ENCODE measurements around the gene APBA2. TPM values are rescaled to one million over a fixed set of nuclear protein-coding genes. Genes with fewer than 3 reads are reported as not detected.

Gene APBA2
- polyA plus RNA-seq, 1 donor (not counting 4 experiments of a cell fraction or from before 2014, with no cell fraction given) = 5.5 TPM

- Histone ChIP-seq H3K9ac (ENCODE audit: control insufficient read depth, extremely low read depth, insufficient read depth, low read length) (no peak overlapping the region), H3K9me3 (ENCODE audit: control insufficient read depth, low read depth, low read length) (no peaks in the 10 kb centered on the region), H4K20me1 (ENCODE audit: control insufficient read depth, extremely low read depth, insufficient read depth, low read length) (no peaks in the 10 kb centered on the region), H3K9me1 (ENCODE audit: control insufficient read depth, extremely low read depth, insufficient read depth, low read length) (no peaks in the 10 kb centered on the region), H2AFZ (ENCODE audit: control insufficient read depth, low read length) (no peak overlapping the region), H3K4me2 (ENCODE audit: control insufficient read depth, extremely low read depth, insufficient read depth, low read depth, low read length) (no peak overlapping the region), H3K4me3 (ENCODE audit: control insufficient read depth in 2 of 3, extremely low read depth in 1 of 3, insufficient read depth in 2 of 3, low read depth in 1 of 3, low read length in 3 of 3) (no peak overlapping the region), H3K36me3 (ENCODE audit: control insufficient read depth in 2 of 2, extremely low read depth in 1 of 2, insufficient read depth in 2 of 2, low read length in 2 of 2) (no peaks in the 10 kb centered on the region), H3K27ac (ENCODE audit: control insufficient read depth, insufficient read depth, low read length) (no peak overlapping the region), H3K27me3 (ENCODE audit: control insufficient read depth, extremely low read depth, insufficient read depth, low read length) (no peaks in the 10 kb centered on the region), H3K79me2 (ENCODE audit: control insufficient read depth, insufficient read depth, low read length) (no peaks in the 10 kb centered on the region), H3K4me1 (ENCODE audit: control insufficient read depth, extremely low read depth, insufficient read depth, low read length) (no peaks in the 10 kb centered on the region)
- no peak for DNase-seq (ENCODE audit: low read depth, low spot score)
- no peak for FAIRE-seq
- TF ChIP-seq EZH2 (IDR thresholded peaks at IDR 0.05; ENCODE audit: low read length) = no peak
- no peak for TF ChIP-seq CTCF (optimal IDR thresholded peaks at IDR 0.05 in 1 of 3, IDR thresholded peaks at IDR 0.05 in 1 of 3, conservative IDR thresholded peaks at IDR 0.05 in 1 of 3; ENCODE audit: extremely low read depth in 1 of 3, insufficient read depth in 2 of 3, low read length in 3 of 3)
- dilution Hi-C loops (cut with MboI; ENCODE audit: extremely low pct_ligation_motif_present, low sequenced_read_pairs) = no loop called here
Observed at GRCh38 chr15:28920781-28921331, 35.1 kb downstream of the APBA2 start.

GRCh38 chr15:28921336-28921735, 35.6 kb downstream of the APBA2 start:
- no peaks in the 10 kb centered on the region for H3K79me2 ChIP-seq (ENCODE audit: control insufficient read depth, insufficient read depth, low read length)
- H3K9me3 ChIP-seq (ENCODE audit: control insufficient read depth, low read depth, low read length) = no peaks in the 10 kb centered on the region
- dilution Hi-C loops (cut with MboI; ENCODE audit: extremely low pct_ligation_motif_present, low sequenced_read_pairs) = no loop called here
- no peak for TF ChIP-seq CTCF (optimal IDR thresholded peaks at IDR 0.05 in 1 of 3, IDR thresholded peaks at IDR 0.05 in 1 of 3, conservative IDR thresholded peaks at IDR 0.05 in 1 of 3; ENCODE audit: extremely low read depth in 1 of 3, insufficient read depth in 2 of 3, low read length in 3 of 3)
- TF ChIP-seq EZH2 (IDR thresholded peaks at IDR 0.05; ENCODE audit: low read length) = no peak
- H3K4me3 ChIP-seq (ENCODE audit: control insufficient read depth in 2 of 3, extremely low read depth in 1 of 3, insufficient read depth in 2 of 3, low read depth in 1 of 3, low read length in 3 of 3) = no peak overlapping the region
- H3K4me1 ChIP-seq (ENCODE audit: control insufficient read depth, extremely low read depth, insufficient read depth, low read length) = no peaks in the 10 kb centered on the region
- no peak overlapping the region for H3K9ac ChIP-seq (ENCODE audit: control insufficient read depth, extremely low read depth, insufficient read depth, low read length)
- H3K4me2 ChIP-seq (ENCODE audit: control insufficient read depth, extremely low read depth, insufficient read depth, low read depth, low read length) = no peak overlapping the region
- H3K27ac ChIP-seq (ENCODE audit: control insufficient read depth, insufficient read depth, low read length) = no peak overlapping the region
- FAIRE-seq (no peak), DNase-seq (ENCODE audit: low read depth, low spot score) (no peak)
- H4K20me1 ChIP-seq (ENCODE audit: control insufficient read depth, extremely low read depth, insufficient read depth, low read length) = no peaks in the 10 kb centered on the region
- no peak overlapping the region for H2AFZ ChIP-seq (ENCODE audit: control insufficient read depth, low read length)
- no peaks in the 10 kb centered on the region for H3K36me3 ChIP-seq (ENCODE audit: control insufficient read depth in 2 of 2, extremely low read depth in 1 of 2, insufficient read depth in 2 of 2, low read length in 2 of 2)
- H3K27me3 ChIP-seq (ENCODE audit: control insufficient read depth, extremely low read depth, insufficient read depth, low read length) = no peaks in the 10 kb centered on the region
- no peaks in the 10 kb centered on the region for H3K9me1 ChIP-seq (ENCODE audit: control insufficient read depth, extremely low read depth, insufficient read depth, low read length)
